ENCODE measurements around the gene FAM184B. TPM values are rescaled to one million over a fixed set of nuclear protein-coding genes. Genes with fewer than 3 reads are reported as not detected.

Gene FAM184B
- total RNA-seq, 1 donor from 2014 or later: 0.08 TPM

- no peak overlapping the region for H3K27ac Mint-ChIP-seq (ENCODE audit: unreplicated experiment)
- H3K4me1 Mint-ChIP-seq (ENCODE audit: unreplicated experiment): peaks cover 3% of the 10 kb centered on the region
- H3K4me3 Mint-ChIP-seq (ENCODE audit: unreplicated experiment): no peak overlapping the region
- peaks cover 12% of the 10 kb centered on the region for H3K36me3 Mint-ChIP-seq (ENCODE audit: low read depth, unreplicated experiment)
- H3K9me3 Mint-ChIP-seq (ENCODE audit: unreplicated experiment): peaks cover 5% of the 10 kb centered on the region
- H3K27me3 Mint-ChIP-seq (ENCODE audit: unreplicated experiment): peaks cover 11% of the 10 kb centered on the region
- no peak for DNase-seq (ENCODE audit: low spot score)
- TF ChIP-seq CTCF (IDR thresholded peaks at IDR 0.05; ENCODE audit: unreplicated experiment): no peak
Observed at GRCh38 chr4:17639136-17639535, 142.3 kb downstream of the FAM184B start.

DNA sequence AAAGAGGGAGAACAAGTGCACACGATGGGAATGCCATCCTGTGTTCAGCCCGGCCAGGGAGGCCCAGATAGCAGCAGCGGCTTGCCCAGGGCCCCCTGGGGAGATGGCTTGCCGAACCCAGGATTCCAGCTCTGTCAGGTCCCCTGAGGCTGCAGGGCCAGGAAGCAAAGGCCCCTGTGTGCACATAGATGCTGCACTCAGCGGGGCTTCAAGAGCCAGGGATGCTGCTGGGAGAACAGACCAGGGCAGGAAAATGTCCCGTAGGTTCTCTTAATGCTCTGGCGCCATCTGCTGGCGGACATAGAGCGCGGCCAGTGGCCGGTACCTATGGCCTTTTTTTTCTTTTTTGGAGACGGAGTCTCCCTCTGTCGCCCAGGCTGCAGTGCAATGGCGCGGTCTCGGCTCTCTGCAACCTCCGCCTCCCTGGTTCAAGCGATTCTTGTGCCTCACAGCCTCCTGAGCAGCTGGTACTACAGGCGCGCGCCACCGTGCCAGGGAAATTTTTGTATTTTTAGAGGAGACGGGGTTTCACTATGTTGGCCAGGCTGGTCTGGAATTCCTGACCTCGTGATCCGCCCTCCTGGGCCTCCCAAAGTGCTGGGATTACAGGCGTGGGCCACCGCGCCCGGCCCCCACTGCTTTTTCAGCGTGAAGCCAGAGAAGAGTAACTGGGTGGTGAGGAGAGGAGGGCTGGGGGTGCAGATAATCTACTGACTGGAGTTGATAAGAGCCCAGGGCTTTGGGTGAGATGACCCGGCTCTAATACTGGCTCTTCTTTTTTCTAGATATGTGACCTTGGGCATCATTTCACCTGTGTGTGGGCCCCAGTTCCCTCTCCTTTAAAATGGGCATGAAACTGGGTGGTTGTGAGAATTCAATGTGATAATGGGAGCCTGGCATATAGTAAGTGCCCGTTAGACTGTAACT lies 144.5 kb downstream of the FAM184B start:
- no peaks in the 10 kb centered on the region for H3K9me3 Mint-ChIP-seq (ENCODE audit: unreplicated experiment)
- peaks cover 4% of the 10 kb centered on the region for H3K27me3 Mint-ChIP-seq (ENCODE audit: unreplicated experiment)
- peaks cover 23% of the 10 kb centered on the region for H3K36me3 Mint-ChIP-seq (ENCODE audit: low read depth, unreplicated experiment)
- DNase-seq (ENCODE audit: low spot score): peak; percentile 83
- TF ChIP-seq CTCF (IDR thresholded peaks at IDR 0.05; ENCODE audit: unreplicated experiment): peak; percentile 95
- no peak overlapping the region for H3K4me3 Mint-ChIP-seq (ENCODE audit: unreplicated experiment)
- H3K27ac Mint-ChIP-seq (ENCODE audit: unreplicated experiment): no peak overlapping the region
- peaks cover 3% of the 10 kb centered on the region for H3K4me1 Mint-ChIP-seq (ENCODE audit: unreplicated experiment)

GRCh38 chr4:17636341-17636695 lies 145.1 kb downstream of the FAM184B start:
- Mint-ChIP-seq H3K36me3 (ENCODE audit: low read depth, unreplicated experiment) (peaks cover 27% of the 10 kb centered on the region), H3K4me1 (ENCODE audit: unreplicated experiment) (peaks cover 3% of the 10 kb centered on the region), H3K4me3 (ENCODE audit: unreplicated experiment) (no peak overlapping the region), H3K9me3 (ENCODE audit: unreplicated experiment) (no peaks in the 10 kb centered on the region), H3K27me3 (ENCODE audit: unreplicated experiment) (peaks cover 4% of the 10 kb centered on the region), H3K27ac (ENCODE audit: unreplicated experiment) (no peak overlapping the region)
- no peak for TF ChIP-seq CTCF (IDR thresholded peaks at IDR 0.05; ENCODE audit: unreplicated experiment)
- DNase-seq (ENCODE audit: low spot score): no peak

GRCh38 chr4:17635056-17635455 lies 146.4 kb downstream of the FAM184B start:
- H3K27ac Mint-ChIP-seq (ENCODE audit: unreplicated experiment): no peak overlapping the region
- H3K4me1 Mint-ChIP-seq (ENCODE audit: unreplicated experiment): peaks cover 3% of the 10 kb centered on the region
- H3K9me3 Mint-ChIP-seq (ENCODE audit: unreplicated experiment): no peaks in the 10 kb centered on the region
- peaks cover 31% of the 10 kb centered on the region for H3K36me3 Mint-ChIP-seq (ENCODE audit: low read depth, unreplicated experiment)
- H3K27me3 Mint-ChIP-seq (ENCODE audit: unreplicated experiment): peaks cover 4% of the 10 kb centered on the region
- no peak overlapping the region for H3K4me3 Mint-ChIP-seq (ENCODE audit: unreplicated experiment)
- TF ChIP-seq CTCF (IDR thresholded peaks at IDR 0.05; ENCODE audit: unreplicated experiment): no peak
- DNase-seq (ENCODE audit: low spot score): no peak

- DNase-seq (ENCODE audit: low spot score): no peak
- H3K27ac Mint-ChIP-seq (ENCODE audit: unreplicated experiment): no peak overlapping the region
- no peak for TF ChIP-seq CTCF (IDR thresholded peaks at IDR 0.05; ENCODE audit: unreplicated experiment)
- H3K4me1 Mint-ChIP-seq (ENCODE audit: unreplicated experiment): peaks cover 3% of the 10 kb centered on the region
- peaks cover 38% of the 10 kb centered on the region for H3K36me3 Mint-ChIP-seq (ENCODE audit: low read depth, unreplicated experiment)
- H3K4me3 Mint-ChIP-seq (ENCODE audit: unreplicated experiment): no peak overlapping the region
- H3K9me3 Mint-ChIP-seq (ENCODE audit: unreplicated experiment): no peaks in the 10 kb centered on the region
- peaks cover 8% of the 10 kb centered on the region for H3K27me3 Mint-ChIP-seq (ENCODE audit: unreplicated experiment)
Observed at GRCh38 chr4:17633600-17633999, 147.8 kb downstream of the FAM184B start.
